HFFc6 (cell line): ENCODE results near the gene MS4A12. TPM values are rescaled to one million over a fixed set of nuclear protein-coding genes. Genes with fewer than 3 reads are reported as not detected.
"Not testable (repeated sequence)": the region's sequence is repeated elsewhere in the genome, so short reads cannot be mapped to it uniquely, and the experiment has no call there.

ENCODE experiments used
- DNase-seq: peaks from one replicate; pipeline ENCODE4 v3.0.0-alpha.2; 2018
- H3K27ac Mint-ChIP-seq: 2 replicates; pipeline ENCODE4 v1.8.0; 2020; ENCODE audit warnings: mild to moderate bottlenecking, mixed read lengths
- H3K27me3 Mint-ChIP-seq: 2 replicates; pipeline ENCODE4 v1.8.0; 2021; ENCODE audit warnings: mild to moderate bottlenecking, moderate library complexity, mixed read lengths; ENCODE audit not compliant: insufficient read depth
- H3K36me3 Mint-ChIP-seq: 2 replicates; pipeline ENCODE4 v1.8.0; 2021; ENCODE audit warnings: low read depth, mixed read lengths
- H3K4me1 Mint-ChIP-seq: 2 replicates; pipeline ENCODE4 v1.8.0; 2020; ENCODE audit warnings: low read depth, mixed read lengths
- H3K4me3 Mint-ChIP-seq: 2 replicates; pipeline ENCODE4 v1.8.0; 2020; ENCODE audit warnings: mild to moderate bottlenecking, moderate library complexity, mixed read lengths
- H3K9me3 Mint-ChIP-seq: 2 replicates; pipeline ENCODE4 v1.8.0; 2020; ENCODE audit warnings: mild to moderate bottlenecking, mixed read lengths
- long read RNA-seq: library from polyadenylated mRNA; unstranded; transcript quantifications from one replicate; pipeline ENCODE4 v2.0.0, GENCODE V29; 2019
- total RNA-seq, 6 experiments: library from RNA; stranded (reverse); fragmentation: NEBNext Ultra II Directional; extraction: Animal tissue kit (Norgen Biotek cat#: 25700); gene quantifications; 2 replicates in 1 of 6; 3 replicates in 5 of 6; pipeline ENCODE4 v1.2.3, GENCODE V29; 2021
- TF ChIP-seq, protein P1 (sequence below): fragments of 200-600 bp; sonication (generic); IDR thresholded peaks from 2 replicates; pipeline ENCODE4 v1.5.0; 2021; ENCODE audit warnings: antibody characterized with exemption, mild to moderate bottlenecking

Gene MS4A12
- total RNA-seq: under 1 TPM in 1 of 6 experiments, not detected in 5; 0.18 TPM
- long read RNA-seq: 0 reads

DNA sequence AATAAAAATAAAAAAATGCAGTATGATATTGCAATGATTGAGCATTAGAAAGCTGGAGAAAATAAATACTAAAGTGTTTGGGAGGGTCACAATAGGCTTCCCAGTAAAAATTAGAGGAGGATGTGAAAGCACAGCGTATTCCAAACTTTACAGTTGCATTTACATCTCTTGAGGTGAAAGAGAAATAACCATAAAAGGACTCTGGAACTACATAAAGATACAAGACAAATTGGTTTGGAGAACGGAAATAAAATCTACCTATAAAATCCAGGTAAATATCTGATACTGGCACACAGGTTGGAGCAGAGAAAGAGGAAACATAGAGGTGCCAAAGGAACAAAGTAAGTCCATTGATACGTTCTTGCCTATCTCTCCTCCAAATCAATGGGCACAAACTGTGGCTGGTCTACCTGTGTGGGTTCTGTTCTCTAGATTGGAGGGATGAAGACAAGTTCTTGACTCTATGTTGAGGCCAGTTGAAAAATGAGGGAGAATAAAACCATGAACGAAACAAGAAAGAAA is at the start of gene MS4A12:
MS4A12 (plus strand) TSS at position 291 of the 522 bp plus-strand sequence. CDS start 4,541 bp downstream, outside the sequence.
- Mint-ChIP-seq H3K4me1 (no peaks in the 10 kb centered on the region), H3K4me3 (no peak within 1 kb of the TSS), H3K9me3 (peaks cover 19% of the 10 kb centered on the region), H3K27me3 (no peaks in the 10 kb centered on the region), H3K36me3 (no peaks in the 10 kb centered on the region), H3K27ac (no peak within 1 kb of the TSS)
- TF ChIP-seq, protein P1, sequence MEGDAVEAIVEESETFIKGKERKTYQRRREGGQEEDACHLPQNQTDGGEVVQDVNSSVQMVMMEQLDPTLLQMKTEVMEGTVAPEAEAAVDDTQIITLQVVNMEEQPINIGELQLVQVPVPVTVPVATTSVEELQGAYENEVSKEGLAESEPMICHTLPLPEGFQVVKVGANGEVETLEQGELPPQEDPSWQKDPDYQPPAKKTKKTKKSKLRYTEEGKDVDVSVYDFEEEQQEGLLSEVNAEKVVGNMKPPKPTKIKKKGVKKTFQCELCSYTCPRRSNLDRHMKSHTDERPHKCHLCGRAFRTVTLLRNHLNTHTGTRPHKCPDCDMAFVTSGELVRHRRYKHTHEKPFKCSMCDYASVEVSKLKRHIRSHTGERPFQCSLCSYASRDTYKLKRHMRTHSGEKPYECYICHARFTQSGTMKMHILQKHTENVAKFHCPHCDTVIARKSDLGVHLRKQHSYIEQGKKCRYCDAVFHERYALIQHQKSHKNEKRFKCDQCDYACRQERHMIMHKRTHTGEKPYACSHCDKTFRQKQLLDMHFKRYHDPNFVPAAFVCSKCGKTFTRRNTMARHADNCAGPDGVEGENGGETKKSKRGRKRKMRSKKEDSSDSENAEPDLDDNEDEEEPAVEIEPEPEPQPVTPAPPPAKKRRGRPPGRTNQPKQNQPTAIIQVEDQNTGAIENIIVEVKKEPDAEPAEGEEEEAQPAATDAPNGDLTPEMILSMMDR: no peak
- DNase-seq: no peak

DNA sequence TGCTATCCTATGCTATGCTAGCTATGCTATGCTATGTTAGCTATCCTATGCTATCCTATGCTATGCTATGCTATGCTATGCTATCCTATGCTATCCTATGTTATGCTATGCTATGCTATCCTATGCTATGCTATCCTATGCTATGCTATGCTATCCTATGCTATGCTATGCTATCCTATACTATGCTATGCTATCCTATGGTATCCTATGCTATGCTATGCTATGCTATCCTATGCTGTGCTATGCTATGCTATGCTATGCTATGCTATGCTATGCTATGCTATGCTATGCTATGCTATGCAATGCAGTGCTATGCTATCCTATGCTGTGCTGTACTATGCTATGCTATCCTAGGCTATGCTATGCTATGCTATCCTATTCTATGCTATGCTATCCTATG is 45.5 kb upstream of the MS4A12 start:
- no peaks in the 10 kb centered on the region for H3K36me3 Mint-ChIP-seq
- no peaks in the 10 kb centered on the region for H3K4me1 Mint-ChIP-seq
- H3K9me3 Mint-ChIP-seq: peaks cover 12% of the 10 kb centered on the region
- H3K27me3 Mint-ChIP-seq: no peaks in the 10 kb centered on the region
- TF ChIP-seq, protein P1: no peak
- H3K27ac Mint-ChIP-seq: no peak overlapping the region
- no peak for DNase-seq
- H3K4me3 Mint-ChIP-seq: no peak overlapping the region

DNA sequence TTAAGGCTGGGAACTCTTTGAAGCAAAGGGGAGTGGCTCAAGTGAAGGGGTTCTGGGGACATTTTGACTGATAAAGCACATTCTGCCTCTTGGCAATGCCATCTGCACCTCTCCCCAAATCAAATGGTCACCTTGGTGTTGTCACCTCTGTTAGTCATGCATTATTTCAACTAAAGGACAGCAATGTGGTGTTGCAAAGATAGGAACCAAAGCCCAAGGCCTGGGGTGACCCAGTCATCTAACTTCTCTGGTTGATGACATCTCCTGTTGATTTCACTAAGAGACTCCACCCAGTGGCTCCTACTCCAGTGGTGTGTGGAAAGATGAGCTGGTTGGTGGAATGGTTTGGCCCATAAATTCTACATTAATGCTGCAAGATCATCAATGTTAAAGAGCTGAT is 44.7 kb upstream of the MS4A12 start:
- no peak overlapping the region for H3K27ac Mint-ChIP-seq
- TF ChIP-seq, protein P1: no peak
- H3K36me3 Mint-ChIP-seq: no peaks in the 10 kb centered on the region
- no peak for DNase-seq
- H3K4me1 Mint-ChIP-seq: no peaks in the 10 kb centered on the region
- H3K4me3 Mint-ChIP-seq: no peak overlapping the region
- H3K27me3 Mint-ChIP-seq: no peaks in the 10 kb centered on the region
- H3K9me3 Mint-ChIP-seq: peaks cover 12% of the 10 kb centered on the region

DNA sequence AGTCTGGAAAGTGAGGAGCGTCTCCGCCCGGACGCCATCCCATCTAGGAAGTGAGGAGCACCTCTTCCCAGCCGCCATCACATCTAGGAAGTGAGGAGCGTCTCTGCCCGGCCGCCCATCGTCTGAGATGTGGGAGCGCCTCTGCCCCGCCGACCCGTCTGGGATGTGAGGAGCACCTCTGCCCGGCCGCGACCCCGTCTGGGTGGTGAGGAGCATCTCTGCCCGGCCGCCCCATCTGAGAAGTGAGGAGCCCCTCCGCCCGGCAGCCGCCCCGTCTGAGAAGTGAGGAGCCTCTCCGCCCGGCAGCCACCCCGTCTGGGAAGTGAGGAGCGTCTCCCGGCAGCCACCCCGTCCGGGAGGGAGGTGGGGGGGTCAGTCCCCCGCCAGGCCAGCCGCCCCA is 41.4 kb upstream of the MS4A12 start:
- DNase-seq, H3K4me3 Mint-ChIP-seq, H3K27ac Mint-ChIP-seq, H3K4me1 Mint-ChIP-seq, H3K36me3 Mint-ChIP-seq, H3K27me3 Mint-ChIP-seq: not testable (repeated sequence)
- peaks cover 23% of the 10 kb centered on the region for H3K9me3 Mint-ChIP-seq

DNA sequence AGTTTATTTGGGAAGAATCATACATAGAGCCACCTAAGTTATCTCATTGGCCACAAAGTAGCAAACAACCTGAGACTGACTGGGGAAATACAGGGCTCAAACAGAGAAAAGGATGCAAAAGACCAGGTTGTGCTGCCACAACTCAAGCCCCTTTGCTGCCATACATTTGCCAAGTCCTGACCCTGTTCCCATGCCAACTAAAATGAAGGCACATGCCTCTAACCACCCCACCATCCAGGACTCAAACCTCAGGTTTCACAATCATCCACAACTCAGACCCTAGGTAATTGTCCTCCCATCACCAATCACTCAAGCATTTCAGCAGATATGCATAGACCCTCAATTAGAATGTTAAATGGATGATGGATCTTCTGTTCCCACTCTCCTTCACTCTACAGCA is 38.4 kb upstream of the MS4A12 start:
- Mint-ChIP-seq H3K9me3 (peaks cover 40% of the 10 kb centered on the region), H3K36me3 (peaks cover 6% of the 10 kb centered on the region), H3K27me3 (no peaks in the 10 kb centered on the region), H3K27ac (no peak overlapping the region), H3K4me1 (no peaks in the 10 kb centered on the region), H3K4me3 (no peak overlapping the region)
- no peak for DNase-seq
- TF ChIP-seq, protein P1: no peak

GRCh38 chr11:60455531-60456042 is 37.0 kb upstream of the MS4A12 start, which contains the start of gene MS4A1:
TSS of gene MS4A1 (plus strand) at chr11:60455847. CDS start at chr11:60462375, 6,528 bp downstream.
- H3K4me1 Mint-ChIP-seq: no peaks in the 10 kb centered on the region
- peaks cover 36% of the 10 kb centered on the region for H3K9me3 Mint-ChIP-seq
- no peaks in the 10 kb centered on the region for H3K27me3 Mint-ChIP-seq
- H3K27ac Mint-ChIP-seq: no peak within 1 kb of the TSS
- H3K36me3 Mint-ChIP-seq: peaks cover 6% of the 10 kb centered on the region
- no peak for DNase-seq
- H3K4me3 Mint-ChIP-seq: no peak within 1 kb of the TSS
- TF ChIP-seq, protein P1: no peak
